Calu3 (cell line): ENCODE data around the gene SSX2IP. TPM values are rescaled to one million over a fixed set of nuclear protein-coding genes. Genes with fewer than 3 reads are reported as not detected.

Experiments
- BruUV-seq: library from RNA; stranded (reverse); fragments of 400-500 nt; replicated peaks from 2 replicates; lab custom pipeline; 2021; lab: Mats Ljungman, UMichigan
- CTCF ChIA-PET: fragments of 300-600 bp; sonication (Branson Sonifier 250); formaldehyde crosslinking; loops from one replicate; lab custom pipeline; 2022; ENCODE audit warnings: antibody characterized with exemption; lab: Charles Lee
- DNase-seq: peaks from one replicate; pipeline ENCODE4 v3.0.0; 2022
- H3K27ac Mint-ChIP-seq: one replicate; pipeline ENCODE4 v1.8.0; 2022; ENCODE audit warnings: mixed read lengths; ENCODE audit not compliant: unreplicated experiment
- H3K27me3 Mint-ChIP-seq: one replicate; pipeline ENCODE4 v1.8.0; 2022; ENCODE audit warnings: mixed read lengths; ENCODE audit not compliant: unreplicated experiment
- H3K36me3 Mint-ChIP-seq: one replicate; pipeline ENCODE4 v1.8.0; 2022; ENCODE audit warnings: mild to moderate bottlenecking, moderate library complexity, mixed read lengths; ENCODE audit not compliant: insufficient read depth, unreplicated experiment
- H3K4me1 Mint-ChIP-seq: one replicate; pipeline ENCODE4 v1.8.0; 2022; ENCODE audit warnings: mild to moderate bottlenecking, low read depth, mixed read lengths; ENCODE audit not compliant: unreplicated experiment
- H3K4me3 Mint-ChIP-seq: one replicate; pipeline ENCODE4 v1.8.0; 2022; ENCODE audit warnings: mild to moderate bottlenecking, low read depth, moderate library complexity, mixed read lengths; ENCODE audit not compliant: unreplicated experiment
- H3K9me3 Mint-ChIP-seq: one replicate; pipeline ENCODE4 v1.8.0; 2022; ENCODE audit warnings: low read depth, mixed read lengths; ENCODE audit not compliant: unreplicated experiment
- intact Hi-C: fragments of 100-400 bp; cut with micrococcal nuclease; formaldehyde crosslinking; loops from one replicate; pipeline ENCODE4 v1.10.0; 2022; ENCODE audit not compliant: unreplicated experiment
- total RNA-seq: library from RNA; stranded (reverse); gene quantifications from 2 replicates; pipeline ENCODE4 v1.2.3, GENCODE V29; 2022
- TF ChIP-seq, protein P1 (sequence below): fragments of 200-600 bp; IDR thresholded peaks from one replicate; pipeline ENCODE4 v1.8.0; 2022; ENCODE audit warnings: antibody characterized with exemption; ENCODE audit not compliant: unreplicated experiment

SSX2IP gene
- total RNA-seq, 1 experiment from 2014 or later: 28.0 TPM

DNA sequence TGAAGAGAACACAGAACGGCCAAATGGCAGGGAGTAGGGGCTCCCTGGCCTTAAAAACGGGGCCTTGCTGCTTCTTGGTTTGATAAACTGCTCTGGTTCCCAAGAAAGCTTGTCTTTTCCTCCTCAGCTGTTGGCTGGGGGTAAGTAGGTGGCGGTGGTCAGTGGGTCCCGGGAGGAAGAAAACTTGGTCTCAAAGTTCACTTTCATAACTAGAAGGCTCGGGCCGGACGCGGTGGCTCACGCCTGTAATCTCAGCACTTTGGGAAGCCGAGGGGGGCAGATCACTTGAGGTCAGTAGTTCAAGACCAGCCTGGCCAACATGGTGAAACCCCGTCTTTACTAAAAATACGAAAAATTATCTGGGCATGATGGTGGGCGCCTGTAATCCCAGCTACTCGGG is 68.7 kb downstream of the SSX2IP start:
- intact Hi-C loops: loop anchor here (1.0 to 2.0 kb wide), 4 partner anchors 115 to 481 kb away; partner anchors contain the start of genes GNG5 and SPATA1
- TF ChIP-seq, protein P1, sequence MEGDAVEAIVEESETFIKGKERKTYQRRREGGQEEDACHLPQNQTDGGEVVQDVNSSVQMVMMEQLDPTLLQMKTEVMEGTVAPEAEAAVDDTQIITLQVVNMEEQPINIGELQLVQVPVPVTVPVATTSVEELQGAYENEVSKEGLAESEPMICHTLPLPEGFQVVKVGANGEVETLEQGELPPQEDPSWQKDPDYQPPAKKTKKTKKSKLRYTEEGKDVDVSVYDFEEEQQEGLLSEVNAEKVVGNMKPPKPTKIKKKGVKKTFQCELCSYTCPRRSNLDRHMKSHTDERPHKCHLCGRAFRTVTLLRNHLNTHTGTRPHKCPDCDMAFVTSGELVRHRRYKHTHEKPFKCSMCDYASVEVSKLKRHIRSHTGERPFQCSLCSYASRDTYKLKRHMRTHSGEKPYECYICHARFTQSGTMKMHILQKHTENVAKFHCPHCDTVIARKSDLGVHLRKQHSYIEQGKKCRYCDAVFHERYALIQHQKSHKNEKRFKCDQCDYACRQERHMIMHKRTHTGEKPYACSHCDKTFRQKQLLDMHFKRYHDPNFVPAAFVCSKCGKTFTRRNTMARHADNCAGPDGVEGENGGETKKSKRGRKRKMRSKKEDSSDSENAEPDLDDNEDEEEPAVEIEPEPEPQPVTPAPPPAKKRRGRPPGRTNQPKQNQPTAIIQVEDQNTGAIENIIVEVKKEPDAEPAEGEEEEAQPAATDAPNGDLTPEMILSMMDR: no peak
- Mint-ChIP-seq H3K4me3 (peak overlapping the region; percentile 75), H3K4me1 (peaks cover 14% of the 10 kb centered on the region), H3K9me3 (no peaks in the 10 kb centered on the region), H3K36me3 (peaks cover 14% of the 10 kb centered on the region), H3K27me3 (no peaks in the 10 kb centered on the region), H3K27ac (no peak overlapping the region)
- DNase-seq: no peak
- no TSS peak for BruUV-seq
- CTCF ChIA-PET: no interaction called here

GRCh38 chr1:84620720-84621313 is 69.4 kb downstream of the SSX2IP start:
- TF ChIP-seq, protein P1: peak; percentile 97
- Mint-ChIP-seq H3K4me3 (peak overlapping the region; percentile 75), H3K4me1 (peaks cover 14% of the 10 kb centered on the region), H3K9me3 (no peaks in the 10 kb centered on the region), H3K27ac (peak overlapping the region; percentile 32), H3K36me3 (peaks cover 14% of the 10 kb centered on the region), H3K27me3 (no peaks in the 10 kb centered on the region)
- no TSS peak for BruUV-seq
- CTCF ChIA-PET: interaction anchor here (0.6 to 2.2 kb wide), 7 partner anchors 12 to 477 kb away, joined by 3 to 11 read pairs (median 3); partner anchors contain the start of genes GNG5, PRKACB and SPATA1
- peak; percentile 90 for DNase-seq
- intact Hi-C loops: loop anchor here (1.0 to 2.0 kb wide), 4 partner anchors 114 to 480 kb away; partner anchors contain the start of genes GNG5 and SPATA1

DNA sequence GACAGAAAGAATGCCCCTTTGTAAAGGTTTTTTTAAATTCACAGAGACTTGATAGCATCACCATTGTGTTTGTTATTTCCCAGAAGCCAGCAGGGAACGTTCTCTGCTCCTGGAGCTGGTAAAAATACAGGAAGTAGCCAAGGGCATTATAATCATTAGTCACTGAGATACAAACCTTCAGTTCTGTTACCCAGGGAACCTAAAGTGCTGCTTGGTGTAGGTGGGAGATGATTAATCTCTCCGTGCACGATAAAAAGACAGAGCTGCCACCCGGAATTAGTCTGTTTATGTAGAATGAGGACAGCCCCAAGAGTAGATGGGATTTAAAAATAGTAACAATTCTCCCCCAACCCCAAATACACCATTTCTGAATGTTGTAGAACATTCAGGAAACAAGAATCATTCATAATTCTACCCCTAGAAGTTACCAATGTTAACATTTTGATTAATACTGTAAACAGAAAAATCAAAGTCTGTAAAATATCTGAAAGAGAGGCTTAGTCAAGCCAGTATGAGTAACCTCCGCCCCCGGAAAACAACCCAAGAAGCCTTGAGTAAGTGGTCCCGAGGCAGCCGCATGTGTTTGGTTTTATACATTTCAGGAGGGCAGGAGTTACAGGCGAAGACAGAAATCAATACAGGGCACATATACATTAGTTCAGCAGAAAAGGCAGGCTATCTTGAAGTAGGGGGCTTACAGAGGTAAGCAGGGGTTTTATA is 70.7 kb downstream of the SSX2IP start:
- Mint-ChIP-seq H3K4me1 (peaks cover 14% of the 10 kb centered on the region), H3K4me3 (peak overlapping the region; percentile 75), H3K27me3 (no peaks in the 10 kb centered on the region), H3K27ac (peak overlapping the region; percentile 62), H3K9me3 (peaks cover 4% of the 10 kb centered on the region), H3K36me3 (peaks cover 14% of the 10 kb centered on the region)
- CTCF ChIA-PET: interaction anchor here (0.8 to 2.2 kb wide), 5 partner anchors 13 to 475 kb away, joined by 3 to 11 read pairs (median 3); partner anchors contain the start of gene PRKACB
- intact Hi-C loops: loop anchor here (2.0 kb wide), 3 partner anchors 113 to 479 kb away; partner anchors contain the start of genes GNG5 and SPATA1
- no TSS peak for BruUV-seq
- peak; percentile 19 for DNase-seq
- TF ChIP-seq, protein P1: no peak

DNA sequence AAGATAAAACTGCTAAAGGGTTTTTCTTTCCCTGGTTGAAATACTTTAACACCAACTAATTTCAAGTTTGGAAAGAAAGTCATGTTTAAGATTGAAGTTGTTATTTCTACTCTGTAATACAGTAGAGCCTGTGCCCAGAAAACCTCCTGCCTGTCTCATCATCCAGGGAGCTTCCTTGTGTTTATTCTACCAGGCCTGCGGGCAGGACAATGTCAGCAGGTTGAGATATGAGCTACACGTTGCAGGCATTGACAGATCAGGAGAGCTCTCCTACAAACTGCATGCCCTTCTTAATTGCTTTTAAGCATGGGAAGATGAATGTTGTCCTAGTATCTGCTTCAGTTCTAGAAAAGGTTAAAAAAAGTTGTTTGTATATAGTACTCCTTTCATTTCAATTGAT is 72.9 kb downstream of the SSX2IP start:
- intact Hi-C loops: no loop called here
- no peak for DNase-seq
- Mint-ChIP-seq H3K36me3 (peaks cover 14% of the 10 kb centered on the region), H3K4me3 (no peak overlapping the region), H3K27me3 (no peaks in the 10 kb centered on the region), H3K27ac (no peak overlapping the region), H3K4me1 (peaks cover 9% of the 10 kb centered on the region), H3K9me3 (peaks cover 10% of the 10 kb centered on the region)
- TF ChIP-seq, protein P1: no peak
- no TSS peak for BruUV-seq
- CTCF ChIA-PET: no interaction called here
